ENCODE results near the gene CAP1. TPM values are rescaled to one million over a fixed set of nuclear protein-coding genes. Genes with fewer than 3 reads are reported as not detected.

Gene CAP1
- total and polyA plus RNA-seq, 10 of the 15 experiments (the other 5 are each of a cell fraction or from before 2014, with no cell fraction given) = 360 to 500 (median 431) TPM

DNA sequence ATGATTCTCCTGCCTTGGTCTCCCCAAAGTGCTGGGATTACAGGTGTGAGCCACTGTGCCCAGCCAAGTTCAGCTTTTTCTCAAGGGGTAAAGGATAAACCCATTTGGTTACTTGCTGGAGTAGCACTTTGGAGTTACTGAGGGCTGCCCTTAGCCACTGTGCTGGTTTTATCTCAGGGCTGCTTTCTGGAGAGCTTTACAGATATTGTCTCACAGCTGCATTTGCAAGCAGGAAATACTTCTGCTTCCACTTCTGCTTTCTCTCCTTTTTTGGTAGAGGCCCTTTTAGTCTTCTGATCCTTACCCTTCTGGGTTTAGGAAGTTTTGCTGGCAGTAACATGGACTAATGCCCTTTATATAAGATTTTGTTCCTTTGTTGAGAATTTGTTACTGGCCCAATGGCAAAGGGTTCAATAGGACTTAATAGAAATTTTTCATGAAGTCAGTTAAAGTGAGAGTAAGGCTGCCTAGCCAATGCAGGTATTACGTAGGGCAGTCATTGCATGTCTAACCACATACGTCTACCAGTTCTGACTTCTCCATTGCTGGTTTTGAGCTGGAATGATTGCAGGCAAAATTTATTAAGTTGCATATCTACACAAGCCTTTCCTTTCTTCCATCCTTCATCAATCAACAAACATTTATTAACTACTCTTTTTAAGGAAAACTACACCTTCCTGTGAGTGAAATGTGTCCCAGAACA lies 24.4 kb downstream of the CAP1 start (continued):
- TF ChIP-seq, protein P1, sequence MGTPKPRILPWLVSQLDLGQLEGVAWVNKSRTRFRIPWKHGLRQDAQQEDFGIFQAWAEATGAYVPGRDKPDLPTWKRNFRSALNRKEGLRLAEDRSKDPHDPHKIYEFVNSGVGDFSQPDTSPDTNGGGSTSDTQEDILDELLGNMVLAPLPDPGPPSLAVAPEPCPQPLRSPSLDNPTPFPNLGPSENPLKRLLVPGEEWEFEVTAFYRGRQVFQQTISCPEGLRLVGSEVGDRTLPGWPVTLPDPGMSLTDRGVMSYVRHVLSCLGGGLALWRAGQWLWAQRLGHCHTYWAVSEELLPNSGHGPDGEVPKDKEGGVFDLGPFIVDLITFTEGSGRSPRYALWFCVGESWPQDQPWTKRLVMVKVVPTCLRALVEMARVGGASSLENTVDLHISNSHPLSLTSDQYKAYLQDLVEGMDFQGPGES (IDR thresholded peaks at IDR 0.05) = no peak
- no peak for TF ChIP-seq ZBTB33 (IDR thresholded peaks at IDR 0.05)
- TF ChIP-seq NR2C2 (IDR thresholded peaks at IDR 0.05; ENCODE audit: borderline replicate concordance, control insufficient read depth, insufficient read length, low read depth) = no peak
- TF ChIP-seq CHD2 (IDR thresholded peaks at IDR 0.05; ENCODE audit: borderline replicate concordance, low read depth, low read length) = no peak
- no peak for TF ChIP-seq TAF1 (IDR thresholded peaks at IDR 0.05; ENCODE audit: borderline replicate concordance, low read depth, low read length)
- TF ChIP-seq, protein P2, sequence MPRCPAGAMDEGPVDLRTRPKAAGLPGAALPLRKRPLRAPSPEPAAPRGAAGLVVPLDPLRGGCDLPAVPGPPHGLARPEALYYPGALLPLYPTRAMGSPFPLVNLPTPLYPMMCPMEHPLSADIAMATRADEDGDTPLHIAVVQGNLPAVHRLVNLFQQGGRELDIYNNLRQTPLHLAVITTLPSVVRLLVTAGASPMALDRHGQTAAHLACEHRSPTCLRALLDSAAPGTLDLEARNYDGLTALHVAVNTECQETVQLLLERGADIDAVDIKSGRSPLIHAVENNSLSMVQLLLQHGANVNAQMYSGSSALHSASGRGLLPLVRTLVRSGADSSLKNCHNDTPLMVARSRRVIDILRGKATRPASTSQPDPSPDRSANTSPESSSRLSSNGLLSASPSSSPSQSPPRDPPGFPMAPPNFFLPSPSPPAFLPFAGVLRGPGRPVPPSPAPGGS (IDR thresholded peaks at IDR 0.05; ENCODE audit: borderline replicate concordance, insufficient read depth, low read depth, low read length, poor library complexity, severe bottlenecking) = no peak
- no peak for TF ChIP-seq SUPT20H (IDR thresholded peaks at IDR 0.05; ENCODE audit: borderline replicate concordance, control insufficient read depth, low read depth, low read length)
- 0 out of 2 replicates have a peak, but pooled peaks have one; percentile 57 for TF ChIP-seq IRF4 (IDR thresholded peaks at IDR 0.05; ENCODE audit: low read depth, low read length)
- TF ChIP-seq ZNF274 (IDR thresholded peaks at IDR 0.05; ENCODE audit: insufficient read depth, insufficient read length) = no peak
- TF ChIP-seq ESRRA (IDR thresholded peaks at IDR 0.05; ENCODE audit: low read length) = no peak
- no peak for TF ChIP-seq RFX5 (IDR thresholded peaks at IDR 0.05; ENCODE audit: low read depth, low read length)
- no peak for TF ChIP-seq PAX8 (IDR thresholded peaks at IDR 0.05)
- no peak for TF ChIP-seq WRNIP1 (IDR thresholded peaks at IDR 0.05; ENCODE audit: borderline replicate concordance, low read depth, low read length)
- TF ChIP-seq RELA (IDR thresholded peaks at IDR 0.05; ENCODE audit: borderline replicate concordance, partially characterized antibody) = no peak
- TF ChIP-seq, protein P3, sequence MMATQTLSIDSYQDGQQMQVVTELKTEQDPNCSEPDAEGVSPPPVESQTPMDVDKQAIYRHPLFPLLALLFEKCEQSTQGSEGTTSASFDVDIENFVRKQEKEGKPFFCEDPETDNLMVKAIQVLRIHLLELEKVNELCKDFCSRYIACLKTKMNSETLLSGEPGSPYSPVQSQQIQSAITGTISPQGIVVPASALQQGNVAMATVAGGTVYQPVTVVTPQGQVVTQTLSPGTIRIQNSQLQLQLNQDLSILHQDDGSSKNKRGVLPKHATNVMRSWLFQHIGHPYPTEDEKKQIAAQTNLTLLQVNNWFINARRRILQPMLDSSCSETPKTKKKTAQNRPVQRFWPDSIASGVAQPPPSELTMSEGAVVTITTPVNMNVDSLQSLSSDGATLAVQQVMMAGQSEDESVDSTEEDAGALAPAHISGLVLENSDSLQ (IDR thresholded peaks at IDR 0.05) = no peak
- no peak for TF ChIP-seq BMI1 (IDR thresholded peaks at IDR 0.05; ENCODE audit: borderline replicate concordance)
- TF ChIP-seq MTA3 (IDR thresholded peaks at IDR 0.05; ENCODE audit: borderline replicate concordance, low read length) = 0 out of 2 replicates have a peak, but pooled peaks have one; percentile 19
- no peak for TF ChIP-seq RBBP5 (conservative IDR thresholded peaks at IDR 0.05)
- TF ChIP-seq NRF1 (conservative IDR thresholded peaks at IDR 0.05; ENCODE audit: low read depth, low read length) = no peak
- TF ChIP-seq RAD51 (IDR thresholded peaks at IDR 0.05) = no peak
- no peak for TF ChIP-seq NFXL1 (IDR thresholded peaks at IDR 0.05; ENCODE audit: borderline replicate concordance)
- TF ChIP-seq SMAD1 (IDR thresholded peaks at IDR 0.05; ENCODE audit: low read depth, partially characterized antibody) = no peak
- TF ChIP-seq MEF2A (IDR thresholded peaks at IDR 0.05; ENCODE audit: insufficient read depth, low read depth, low read length) = 0 out of 2 replicates have a peak, but pooled peaks have one; percentile 17
- TF ChIP-seq SIN3A (IDR thresholded peaks at IDR 0.05; ENCODE audit: low read depth, low read length) = no peak
- 0 out of 2 replicates have a peak, but pooled peaks have one; percentile 38 for TF ChIP-seq ATF7 (IDR thresholded peaks at IDR 0.05; ENCODE audit: low read depth)
- TF ChIP-seq CHD4 (IDR thresholded peaks at IDR 0.05) = no peak
- TF ChIP-seq FOXM1 (IDR thresholded peaks at IDR 0.05; ENCODE audit: low read depth, low read length) = no peak
- TF ChIP-seq NBN (IDR thresholded peaks at IDR 0.05) = no peak
